ENCODE results near the gene BCOR. TPM values are rescaled to one million over a fixed set of nuclear protein-coding genes. Genes with fewer than 3 reads are reported as not detected.
A peak's percentile ranks its signal among the peaks of the same experiment; 100 is the strongest.

Gene BCOR
- total and polyA plus RNA-seq, 2 of the 13 experiments (the other 11 are each of a cell fraction or from before 2014, with no cell fraction given), result 14.3 to 15.2 TPM

DNA sequence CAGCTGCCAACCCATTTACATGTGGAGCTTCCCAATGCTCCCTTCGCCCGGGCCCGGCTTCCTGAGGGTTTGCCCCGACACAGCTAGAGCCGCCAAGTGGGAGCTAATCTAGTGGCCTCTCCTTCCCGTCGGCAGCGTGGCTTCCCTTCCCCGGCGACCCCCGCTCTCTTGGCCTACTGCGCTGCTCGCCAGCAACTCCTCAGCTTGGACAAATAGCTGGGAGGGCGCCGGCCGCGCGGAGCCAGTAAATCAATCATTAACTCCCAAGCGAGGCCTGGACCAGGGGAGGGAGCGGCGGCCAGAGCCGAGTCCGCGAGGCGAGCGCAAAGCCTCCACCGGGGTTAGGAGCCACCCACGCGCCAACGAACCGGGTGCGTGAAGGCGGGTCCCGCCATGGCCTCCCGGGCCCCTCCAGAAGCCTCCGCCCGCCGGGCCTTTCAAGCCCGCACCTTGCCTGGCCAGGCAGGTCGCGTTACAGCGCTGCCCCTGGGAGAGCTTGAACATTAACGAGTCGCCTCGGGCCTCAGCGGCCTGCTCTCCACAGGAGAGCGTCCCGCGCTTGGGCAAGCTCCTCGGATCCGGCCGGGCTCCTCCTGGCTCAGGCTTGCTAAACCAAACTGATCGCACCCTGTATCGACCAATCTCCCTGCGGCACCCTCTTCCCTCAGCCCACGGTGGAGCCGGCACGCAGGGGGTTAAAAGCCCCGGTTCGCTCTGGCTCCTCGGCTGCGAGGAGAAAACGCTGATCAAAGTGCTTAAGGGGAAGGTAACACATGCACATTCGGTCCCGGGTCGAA lies 10.6 kb upstream of the BCOR start (continued):
- TF ChIP-seq PLRG1 (conservative IDR thresholded peaks at IDR 0.05) (no peak), ZFAT (CRISPR knock-in tag; conservative IDR thresholded peaks at IDR 0.05) (no peak), ZBTB21 (CRISPR knock-in tag; IDR thresholded peaks at IDR 0.05) (no peak), ZBTB7A (CRISPR knock-in tag; IDR thresholded peaks at IDR 0.05) (no peak), ZNF543 (CRISPR knock-in tag; IDR thresholded peaks at IDR 0.05) (0 out of 2 replicates have a peak, but pooled peaks have one; percentile 29), CAMTA2 (CRISPR knock-in tag; IDR thresholded peaks at IDR 0.05; ENCODE audit: borderline replicate concordance) (0 out of 2 replicates have a peak, but pooled peaks have one; percentile 40), ZNF616 (CRISPR knock-in tag; IDR thresholded peaks at IDR 0.05; ENCODE audit: low read depth) (no peak), ZFP36L1 (CRISPR knock-in tag; IDR thresholded peaks at IDR 0.05) (0 out of 2 replicates have a peak, but pooled peaks have one; percentile 35), ZNF746 (CRISPR knock-in tag; IDR thresholded peaks at IDR 0.05) (peak; percentile 84; the same call in 1 of the 2 replicates), NCOA1 (CRISPR knock-in tag; IDR thresholded peaks at IDR 0.05) (no peak), HOXD1 (CRISPR knock-in tag; IDR thresholded peaks at IDR 0.05) (no peak), ZNF34 (CRISPR knock-in tag; IDR thresholded peaks at IDR 0.05; ENCODE audit: borderline replicate concordance) (no peak), XRCC5 (optimal IDR thresholded peaks at IDR 0.05; ENCODE audit: low read length) (no peak), ZSCAN31 (CRISPR knock-in tag; IDR thresholded peaks at IDR 0.05; ENCODE audit: low read depth) (0 out of 2 replicates have a peak, but pooled peaks have one; percentile 24)
- TF ChIP-seq, protein P1, sequence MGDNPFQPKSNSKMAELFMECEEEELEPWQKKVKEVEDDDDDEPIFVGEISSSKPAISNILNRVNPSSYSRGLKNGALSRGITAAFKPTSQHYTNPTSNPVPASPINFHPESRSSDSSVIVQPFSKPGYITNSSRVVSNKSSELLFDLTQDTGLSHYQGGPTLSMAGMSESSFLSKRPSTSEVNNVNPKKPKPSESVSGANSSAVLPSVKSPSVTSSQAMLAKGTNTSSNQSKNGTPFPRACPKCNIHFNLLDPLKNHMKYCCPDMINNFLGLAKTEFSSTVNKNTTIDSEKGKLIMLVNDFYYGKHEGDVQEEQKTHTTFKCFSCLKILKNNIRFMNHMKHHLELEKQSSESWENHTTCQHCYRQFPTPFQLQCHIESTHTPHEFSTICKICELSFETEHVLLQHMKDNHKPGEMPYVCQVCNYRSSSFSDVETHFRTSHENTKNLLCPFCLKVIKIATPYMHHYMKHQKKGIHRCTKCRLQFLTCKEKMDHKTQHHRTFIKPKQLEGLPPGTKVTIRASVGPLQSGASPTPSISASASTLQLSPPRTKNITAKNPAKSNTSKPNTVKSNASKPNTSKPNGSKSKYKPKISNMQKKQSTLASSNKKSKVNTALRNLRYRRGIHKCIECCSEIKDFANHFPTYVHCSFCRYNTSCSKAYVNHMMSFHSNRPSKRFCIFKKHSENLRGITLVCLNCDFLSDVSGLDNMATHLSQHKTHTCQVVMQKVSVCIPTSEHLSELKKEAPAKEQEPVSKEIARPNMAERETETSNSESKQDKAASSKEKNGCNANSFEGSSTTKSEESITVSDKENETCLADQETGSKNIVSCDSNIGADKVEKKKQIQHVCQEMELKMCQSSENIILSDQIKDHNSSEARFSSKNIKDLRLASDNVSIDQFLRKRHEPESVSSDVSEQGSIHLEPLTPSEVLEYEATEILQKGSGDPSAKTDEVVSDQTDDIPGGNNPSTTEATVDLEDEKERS (CRISPR knock-in tag; IDR thresholded peaks at IDR 0.05), result no peak
- TF ChIP-seq, protein P2, sequence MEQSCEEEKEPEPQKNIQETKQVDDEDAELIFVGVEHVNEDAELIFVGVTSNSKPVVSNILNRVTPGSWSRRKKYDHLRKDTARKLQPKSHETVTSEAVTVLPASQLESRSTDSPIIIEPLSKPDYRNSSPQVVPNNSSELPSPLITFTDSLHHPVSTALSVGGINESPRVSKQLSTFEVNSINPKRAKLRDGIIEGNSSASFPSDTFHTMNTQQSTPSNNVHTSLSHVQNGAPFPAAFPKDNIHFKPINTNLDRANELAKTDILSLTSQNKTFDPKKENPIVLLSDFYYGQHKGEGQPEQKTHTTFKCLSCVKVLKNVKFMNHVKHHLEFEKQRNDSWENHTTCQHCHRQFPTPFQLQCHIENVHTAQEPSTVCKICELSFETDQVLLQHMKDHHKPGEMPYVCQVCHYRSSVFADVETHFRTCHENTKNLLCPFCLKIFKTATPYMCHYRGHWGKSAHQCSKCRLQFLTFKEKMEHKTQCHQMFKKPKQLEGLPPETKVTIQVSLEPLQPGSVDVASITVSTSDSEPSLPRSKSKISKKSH (CRISPR knock-in tag; IDR thresholded peaks at IDR 0.05; ENCODE audit: borderline replicate concordance), result 0 out of 2 replicates have a peak, but pooled peaks have one; percentile 46
- TF ChIP-seq, protein P3, sequence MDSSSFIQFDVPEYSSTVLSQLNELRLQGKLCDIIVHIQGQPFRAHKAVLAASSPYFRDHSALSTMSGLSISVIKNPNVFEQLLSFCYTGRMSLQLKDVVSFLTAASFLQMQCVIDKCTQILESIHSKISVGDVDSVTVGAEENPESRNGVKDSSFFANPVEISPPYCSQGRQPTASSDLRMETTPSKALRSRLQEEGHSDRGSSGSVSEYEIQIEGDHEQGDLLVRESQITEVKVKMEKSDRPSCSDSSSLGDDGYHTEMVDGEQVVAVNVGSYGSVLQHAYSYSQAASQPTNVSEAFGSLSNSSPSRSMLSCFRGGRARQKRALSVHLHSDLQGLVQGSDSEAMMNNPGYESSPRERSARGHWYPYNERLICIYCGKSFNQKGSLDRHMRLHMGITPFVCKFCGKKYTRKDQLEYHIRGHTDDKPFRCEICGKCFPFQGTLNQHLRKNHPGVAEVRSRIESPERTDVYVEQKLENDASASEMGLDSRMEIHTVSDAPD (CRISPR knock-in tag; IDR thresholded peaks at IDR 0.05), result 0 out of 2 replicates have a peak, but pooled peaks have one; percentile 16
- TF ChIP-seq, protein P4, sequence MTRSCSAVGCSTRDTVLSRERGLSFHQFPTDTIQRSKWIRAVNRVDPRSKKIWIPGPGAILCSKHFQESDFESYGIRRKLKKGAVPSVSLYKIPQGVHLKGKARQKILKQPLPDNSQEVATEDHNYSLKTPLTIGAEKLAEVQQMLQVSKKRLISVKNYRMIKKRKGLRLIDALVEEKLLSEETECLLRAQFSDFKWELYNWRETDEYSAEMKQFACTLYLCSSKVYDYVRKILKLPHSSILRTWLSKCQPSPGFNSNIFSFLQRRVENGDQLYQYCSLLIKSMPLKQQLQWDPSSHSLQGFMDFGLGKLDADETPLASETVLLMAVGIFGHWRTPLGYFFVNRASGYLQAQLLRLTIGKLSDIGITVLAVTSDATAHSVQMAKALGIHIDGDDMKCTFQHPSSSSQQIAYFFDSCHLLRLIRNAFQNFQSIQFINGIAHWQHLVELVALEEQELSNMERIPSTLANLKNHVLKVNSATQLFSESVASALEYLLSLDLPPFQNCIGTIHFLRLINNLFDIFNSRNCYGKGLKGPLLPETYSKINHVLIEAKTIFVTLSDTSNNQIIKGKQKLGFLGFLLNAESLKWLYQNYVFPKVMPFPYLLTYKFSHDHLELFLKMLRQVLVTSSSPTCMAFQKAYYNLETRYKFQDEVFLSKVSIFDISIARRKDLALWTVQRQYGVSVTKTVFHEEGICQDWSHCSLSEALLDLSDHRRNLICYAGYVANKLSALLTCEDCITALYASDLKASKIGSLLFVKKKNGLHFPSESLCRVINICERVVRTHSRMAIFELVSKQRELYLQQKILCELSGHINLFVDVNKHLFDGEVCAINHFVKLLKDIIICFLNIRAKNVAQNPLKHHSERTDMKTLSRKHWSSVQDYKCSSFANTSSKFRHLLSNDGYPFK (CRISPR knock-in tag; IDR thresholded peaks at IDR 0.05; ENCODE audit: borderline replicate concordance), result peak; percentile 48; the same call in 1 of the 2 replicates
